ENCODE measurements around the gene TTC7B.

DNA sequence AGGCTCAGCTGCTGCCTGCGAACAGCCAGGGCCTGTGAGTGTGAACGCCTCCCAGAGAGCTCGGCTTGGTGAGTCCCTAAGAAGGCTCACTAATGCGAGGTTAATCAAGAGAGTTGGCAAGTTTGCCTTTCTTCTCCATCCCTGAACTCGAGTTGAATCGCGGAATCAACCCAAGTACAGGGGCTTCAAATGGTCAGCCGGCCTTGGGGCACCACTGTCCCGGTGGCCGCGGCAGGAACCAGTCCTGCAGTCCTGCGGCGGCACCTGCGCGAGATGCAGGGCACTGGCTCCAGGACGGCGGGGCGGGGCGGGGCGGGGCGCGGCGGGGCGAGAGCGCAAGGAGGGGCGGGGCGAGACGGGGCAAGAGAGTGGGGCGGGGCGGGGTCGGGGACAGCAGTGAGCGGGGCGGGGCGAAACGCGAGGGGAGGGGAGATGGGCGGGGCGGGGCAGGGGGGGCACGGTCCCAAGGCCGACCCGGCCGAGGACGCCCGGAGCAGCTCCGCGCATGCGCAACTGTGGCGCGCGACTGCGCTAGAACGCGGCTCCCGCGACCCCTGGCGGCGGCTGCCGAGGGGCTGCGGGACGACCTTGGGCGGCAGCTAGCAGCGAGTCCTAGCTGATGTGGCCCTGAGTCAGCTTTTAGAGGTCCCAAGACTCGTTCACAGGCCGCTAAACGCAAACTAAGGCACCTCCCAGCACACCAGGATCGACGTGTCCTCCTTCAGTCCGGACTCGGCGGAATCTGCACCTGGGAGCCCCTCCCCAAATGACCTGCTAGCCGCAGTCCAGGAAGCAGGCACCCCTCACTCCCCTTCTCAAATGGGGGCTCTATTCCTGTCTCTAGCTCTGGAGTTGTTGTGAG is 58.0 kb downstream of the TTC7B start:
- no peak for TF ChIP-seq POLR2AphosphoS5 (IDR thresholded peaks at IDR 0.05)
- TF ChIP-seq CTCF (IDR thresholded peaks at IDR 0.05), result peak; percentile 93 to 98 (median 96)

All from prostate gland (tissue), 2 donors.